Measurements from ENCODE around the gene AMPD3. TPM values are rescaled to one million over a fixed set of nuclear protein-coding genes. Genes with fewer than 3 reads are reported as not detected.

Gene AMPD3
- polyA plus RNA-seq, 1 of the 3 experiments (the other 2 are of a cell fraction), result 1.7 TPM

- TF ChIP-seq RCOR1 (IDR thresholded peaks at IDR 0.05; ENCODE audit: low read length), result 0 out of 2 replicates have a peak, but pooled peaks have one; percentile 6
- TF ChIP-seq TCF12 (IDR thresholded peaks at IDR 0.05), result peak; percentile 46; the same call in 1 of the 2 replicates
- TF ChIP-seq FOSL2 (IDR thresholded peaks at IDR 0.05; ENCODE audit: borderline replicate concordance, low read depth), result peak; percentile 48
- TF ChIP-seq NRF1 (IDR thresholded peaks at IDR 0.05; ENCODE audit: low read depth, low read length), result no peak
These were observed 798 bp downstream of the AMPD3 start (continued) for GRCh38 chr11:10455637-10456487.

GRCh38 chr11:10456519-10456918 lies 1.5 kb downstream of the AMPD3 start:
- no peaks in the 10 kb centered on the region for H3K79me2 ChIP-seq (ENCODE audit: insufficient read depth)
- H3K9me2 ChIP-seq, result no peaks in the 10 kb centered on the region
- no peaks in the 10 kb centered on the region for H3F3A ChIP-seq (replicated peaks; ENCODE audit: insufficient read depth)
- ChIA-PET CTCF (interaction anchor here (1.2 to 3.0 kb wide), 3 partner anchors 50 to 201 kb away, joined by 3 to 18 read pairs (median 8); partner anchors contain the start of gene RNF141), POLR2A (interaction anchor here (1.3 to 2.0 kb wide), 2 partner anchors 50 to 84 kb away, joined by 4 to 5 read pairs; partner anchors contain the start of gene RNF141)
- H4K20me1 ChIP-seq (ENCODE audit: insufficient read depth), result no peaks in the 10 kb centered on the region
- WGBS (ENCODE audit: low lambda C conversion rate), result 100% methylated on average over 1 of the region's 3 CpGs
- H3K4me2 ChIP-seq, result peak overlapping the region; percentile 82
- peak overlapping the region; percentile 35 to 62; a peak in 3 of 4 replicates for H3K4me3 ChIP-seq (ENCODE audit: low read depth in 2 of 2, low read length in 1 of 2)
- DNase-seq, result no peak
- peak overlapping the region; percentile 85 for H2AFZ ChIP-seq (ENCODE audit: low read depth)
- peaks cover 12 to 34% of the 10 kb centered on the region in 2 experiments; a peak in 3 of 4 replicates for H3K4me1 ChIP-seq (ENCODE audit: control insufficient read depth in 1 of 2, insufficient read depth in 2 of 2, low read depth in 1 of 2, low read length in 1 of 2)
- TF ChIP-seq GABPA (IDR thresholded peaks at IDR 0.05; ENCODE audit: low read depth), result no peak
- no peak for TF ChIP-seq MXI1 (IDR thresholded peaks at IDR 0.05; ENCODE audit: low read depth, low read length)
- TF ChIP-seq RFX5 (IDR thresholded peaks at IDR 0.05; ENCODE audit: low read length), result no peak
- TF ChIP-seq NFIC (IDR thresholded peaks at IDR 0.05; ENCODE audit: borderline replicate concordance), result no peak
- TF ChIP-seq ZBTB33 (IDR thresholded peaks at IDR 0.05; ENCODE audit: borderline replicate concordance, low read depth), result no peak
- no peak for TF ChIP-seq SMC3 (IDR thresholded peaks at IDR 0.05; ENCODE audit: low read depth, low read length)
- TF ChIP-seq MEF2A (IDR thresholded peaks at IDR 0.05; ENCODE audit: borderline replicate concordance, low read depth), result no peak
- no peak for TF ChIP-seq PBX3 (IDR thresholded peaks at IDR 0.05)
- no peak for TF ChIP-seq USF2 (IDR thresholded peaks at IDR 0.05; ENCODE audit: borderline replicate concordance, low read depth, low read length)
- TF ChIP-seq, protein P1, sequence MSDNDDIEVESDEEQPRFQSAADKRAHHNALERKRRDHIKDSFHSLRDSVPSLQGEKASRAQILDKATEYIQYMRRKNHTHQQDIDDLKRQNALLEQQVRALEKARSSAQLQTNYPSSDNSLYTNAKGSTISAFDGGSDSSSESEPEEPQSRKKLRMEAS (IDR thresholded peaks at IDR 0.05; ENCODE audit: low read depth), result no peak
- TF ChIP-seq CHD2 (IDR thresholded peaks at IDR 0.05; ENCODE audit: low read length, partially characterized antibody), result no peak
- no peak for TF ChIP-seq TAF1 (IDR thresholded peaks at IDR 0.05; ENCODE audit: borderline replicate concordance, low read depth, low read length)
- no peak for TF ChIP-seq POLR2AphosphoS5 (IDR thresholded peaks at IDR 0.05; ENCODE audit: low read depth, low read length)
- no peak for TF ChIP-seq IRF3 (IDR thresholded peaks at IDR 0.05; ENCODE audit: low read depth, low read length)
- H3K9me3 ChIP-seq, result no peaks in the 10 kb centered on the region
- H3K27ac ChIP-seq (ENCODE audit: low read depth in 2 of 2, low read length in 1 of 2), result peak overlapping the region; percentile 70 to 78; a peak in 3 of 4 replicates
- H3K27me3 ChIP-seq (ENCODE audit: insufficient read depth), result no peaks in the 10 kb centered on the region
- H3K36me3 ChIP-seq (replicated peaks in 1 of 2; ENCODE audit: control insufficient read depth in 1 of 2, insufficient read depth in 2 of 2, low read length in 1 of 2), result no peaks in the 10 kb centered on the region
- peak overlapping the region; percentile 58; the same call in 1 of the 2 replicates for H3K9ac ChIP-seq
